Caco-2 (cell line): ENCODE data around the gene NDEL1. TPM values are rescaled to one million over a fixed set of nuclear protein-coding genes. Genes with fewer than 3 reads are reported as not detected.

Experiments
- BruUV-seq: library from RNA; stranded (reverse); fragments of 400-500 nt; replicated peaks from 2 replicates; lab custom pipeline; 2021; lab: Mats Ljungman, UMichigan
- CTCF ChIA-PET: fragments of 300-600 bp; sonication (Branson Sonifier 250); formaldehyde crosslinking; loops from one replicate; lab custom pipeline; 2022; ENCODE audit warnings: antibody characterized with exemption; lab: Charles Lee
- POLR2A ChIA-PET: fragments of 300-600 bp; sonication (Branson Sonifier 250); formaldehyde crosslinking; loops from one replicate; lab custom pipeline; 2022; ENCODE audit warnings: antibody characterized with exemption; lab: Charles Lee
- DNase-seq, 2 experiments: peaks; one replicate each; pipeline versions ENCODE4 v3.0.0 to v3.0.0-alpha.2; 2020 to 2022
- H3K27me3 ChIP-seq: replicated peaks from 2 replicates; pipeline ENCODE4 v1.6.0; 2011; ENCODE audit warnings: low read length; ENCODE audit not compliant: control insufficient read depth, insufficient read depth
- H3K36me3 ChIP-seq: 2 replicates; pipeline ENCODE4 v1.5.1; 2011; ENCODE audit warnings: low read length; ENCODE audit not compliant: control insufficient read depth, insufficient read depth
- H3K4me1 ChIP-seq: fragments of 250-450 bp; sonication (Bioruptor Pico); 2 replicates; pipeline ENCODE4 v1.5.1; 2020; ENCODE audit warnings: mild to moderate bottlenecking
- H3K4me3 ChIP-seq: 2 replicates; pipeline ENCODE4 v1.5.1; 2011; ENCODE audit warnings: low read depth, mild to moderate bottlenecking, control low read depth, low read length
- H3K9me3 ChIP-seq: fragments of 250-450 bp; sonication (Bioruptor Pico); 2 replicates; pipeline ENCODE4 v1.5.1; 2020; ENCODE audit warnings: mild to moderate bottlenecking, moderate library complexity
- H3K27ac Mint-ChIP-seq: one replicate; pipeline ENCODE4 v1.8.0; 2022; ENCODE audit warnings: mixed read lengths; ENCODE audit not compliant: unreplicated experiment
- H3K27me3 Mint-ChIP-seq: one replicate; pipeline ENCODE4 v1.8.0; 2022; ENCODE audit warnings: mixed read lengths; ENCODE audit not compliant: insufficient read depth, unreplicated experiment
- H3K36me3 Mint-ChIP-seq: one replicate; pipeline ENCODE4 v1.8.0; 2022; ENCODE audit warnings: mild to moderate bottlenecking, mixed read lengths; ENCODE audit not compliant: insufficient read depth, unreplicated experiment
- H3K4me1 Mint-ChIP-seq: one replicate; pipeline ENCODE4 v1.8.0; 2022; ENCODE audit warnings: low read depth, mixed read lengths; ENCODE audit not compliant: unreplicated experiment
- H3K4me3 Mint-ChIP-seq: one replicate; pipeline ENCODE4 v1.8.0; 2022; ENCODE audit warnings: mild to moderate bottlenecking, moderate library complexity, mixed read lengths; ENCODE audit not compliant: unreplicated experiment
- H3K9me3 Mint-ChIP-seq: one replicate; pipeline ENCODE4 v1.8.0; 2022; ENCODE audit warnings: mixed read lengths; ENCODE audit not compliant: unreplicated experiment
- CTCF ChIP-seq, 2 experiments: fragments of 200-600 bp in 1 of 2; IDR thresholded peaks; 1 replicate in 1 of 2; 2 replicates in 1 of 2; pipeline versions ENCODE4 v1.5.1 to v1.8.0; 2011 to 2022; ENCODE audit warnings: antibody characterized with exemption in 1 of 2, control low read depth in 1 of 2, inconsistent platforms in 1 of 2, low read depth in 1 of 2, low read length in 1 of 2, mild to moderate bottlenecking in 1 of 2, moderate library complexity in 1 of 2; ENCODE audit not compliant: insufficient read depth in 1 of 2, severe bottlenecking in 1 of 2, unreplicated experiment in 1 of 2
- intact Hi-C: fragments of 100-400 bp; cut with micrococcal nuclease; formaldehyde crosslinking; loops from one replicate; pipeline ENCODE4 v1.10.0; 2022; ENCODE audit not compliant: unreplicated experiment
- total RNA-seq: library from RNA; stranded (reverse); gene quantifications from 2 replicates; pipeline ENCODE4 v1.2.3, GENCODE V29; 2022

NDEL1 gene
- total RNA-seq, 1 experiment from 2014 or later: 32.2 TPM

- DNase-seq: no peak
- BruUV-seq: no TSS peak
- ChIA-PET POLR2A (no interaction called here), CTCF (no interaction called here)
- Histone ChIP-seq H3K27me3 (no peaks in the 10 kb centered on the region), H3K4me3 (no peak overlapping the region), H3K4me1 (no peaks in the 10 kb centered on the region), H3K9me3 (no peaks in the 10 kb centered on the region), H3K36me3 (no peaks in the 10 kb centered on the region)
- Mint-ChIP-seq H3K9me3 (no peaks in the 10 kb centered on the region), H3K36me3 (no peaks in the 10 kb centered on the region), H3K27ac (no peak overlapping the region), H3K4me3 (no peak overlapping the region), H3K4me1 (no peaks in the 10 kb centered on the region), H3K27me3 (peaks cover 4% of the 10 kb centered on the region)
- no peak for TF ChIP-seq CTCF (IDR thresholded peaks at IDR 0.05; ENCODE audit: insufficient read depth in 1 of 2, low read depth in 1 of 2, low read length in 1 of 2, severe bottlenecking in 1 of 2, unreplicated experiment in 1 of 2)
- intact Hi-C loops: loop anchor here (10.0 kb wide), 1 partner anchor 327 kb away; the partner anchor contains the start of gene CCDC42
These were observed 17.9 kb upstream of the NDEL1 start for GRCh38 chr17:8417806-8418205.

- H3K4me1 Mint-ChIP-seq: no peaks in the 10 kb centered on the region
- Histone ChIP-seq H3K9me3 (no peaks in the 10 kb centered on the region), H3K27me3 (no peaks in the 10 kb centered on the region), H3K36me3 (no peaks in the 10 kb centered on the region), H3K4me3 (no peak overlapping the region), H3K4me1 (no peaks in the 10 kb centered on the region)
- no peak for DNase-seq
- peaks cover 6% of the 10 kb centered on the region for H3K27me3 Mint-ChIP-seq
- no peak for TF ChIP-seq CTCF (IDR thresholded peaks at IDR 0.05; ENCODE audit: insufficient read depth in 1 of 2, low read depth in 1 of 2, low read length in 1 of 2, severe bottlenecking in 1 of 2, unreplicated experiment in 1 of 2)
- intact Hi-C loops: loop anchor here (10.0 kb wide), 1 partner anchor 326 kb away; the partner anchor contains the start of gene CCDC42
- no peak overlapping the region for H3K27ac Mint-ChIP-seq
- BruUV-seq: no TSS peak
- no peak overlapping the region for H3K4me3 Mint-ChIP-seq
- H3K36me3 Mint-ChIP-seq: no peaks in the 10 kb centered on the region
- no peaks in the 10 kb centered on the region for H3K9me3 Mint-ChIP-seq
- CTCF ChIA-PET: no interaction called here
- POLR2A ChIA-PET: no interaction called here
These were observed 17.2 kb upstream of the NDEL1 start for GRCh38 chr17:8418471-8418870.

- ChIA-PET CTCF (interaction anchor here (1.6 kb wide), 1 partner anchor 9 kb away, joined by 7 read pairs; no protein-coding TSS in a partner anchor), POLR2A (no interaction called here)
- H3K4me3 ChIP-seq: no peak overlapping the region
- Mint-ChIP-seq H3K36me3 (no peaks in the 10 kb centered on the region), H3K4me3 (no peak overlapping the region), H3K9me3 (no peaks in the 10 kb centered on the region), H3K4me1 (no peaks in the 10 kb centered on the region), H3K27me3 (peaks cover 6% of the 10 kb centered on the region), H3K27ac (no peak overlapping the region)
- no peak for TF ChIP-seq CTCF (IDR thresholded peaks at IDR 0.05; ENCODE audit: insufficient read depth in 1 of 2, low read depth in 1 of 2, low read length in 1 of 2, severe bottlenecking in 1 of 2, unreplicated experiment in 1 of 2)
- BruUV-seq: no TSS peak
- intact Hi-C loops: loop anchor here (10.0 kb wide), 1 partner anchor 325 kb away; the partner anchor contains the start of gene CCDC42
- no peak for DNase-seq
- H3K4me1 ChIP-seq: no peaks in the 10 kb centered on the region
- H3K9me3 ChIP-seq: no peaks in the 10 kb centered on the region
- no peaks in the 10 kb centered on the region for H3K36me3 ChIP-seq
- H3K27me3 ChIP-seq: no peaks in the 10 kb centered on the region
These were observed 16.4 kb upstream of the NDEL1 start for GRCh38 chr17:8419305-8419704.
